HCT116 (cell line): Measurements from ENCODE around the gene GPD2. TPM values are rescaled to one million over a fixed set of nuclear protein-coding genes. Genes with fewer than 3 reads are reported as not detected.

Experiments
- ATAC-seq: fragments of 200-7000 bp; cut with Tn5 transposase; 2 replicates; pipeline ENCODE4 v1.9.1; 2020; ENCODE audit warnings: mild to moderate bottlenecking, moderate library complexity
- BruUV-seq: library from RNA; stranded (reverse); fragments of 400-500 nt; replicated peaks from 2 replicates; lab custom pipeline; 2021; lab: Mats Ljungman, UMichigan
- CTCF ChIA-PET: fragments of 300-600 bp; sonication (Branson Sonifier 250); formaldehyde crosslinking; loops from one replicate; lab custom pipeline; 2021; ENCODE audit warnings: antibody characterized with exemption; lab: Charles Lee
- POLR2A ChIA-PET: fragments of 300-600, 350-600 bp; sonication (Branson Sonifier 250); formaldehyde crosslinking; loops from one replicate; lab custom pipeline; 2021; ENCODE audit warnings: antibody characterized with exemption; lab: Charles Lee
- RAD21 ChIA-PET, 2 experiments: fragments of 300-600 bp; sonication (Branson Sonifier 250); formaldehyde crosslinking; loops; one replicate each; lab custom pipeline; 2023; ENCODE audit warnings: low total read pairs in 2 of 2; ENCODE audit not compliant: uncharacterized antibody in 2 of 2, unreplicated experiment in 2 of 2, low non-redundant PET in 1 of 2; lab: Charles Lee
- DNase-seq: peaks from one replicate; pipeline ENCODE4 v3.0.0-alpha.2; 2010; ENCODE audit warnings: low read depth, low spot score
- H2AFZ ChIP-seq: fragments of 200-600 bp; shearing (Covaris generic), sonication (generic); 2 replicates; pipeline ENCODE4 v1.6.1; 2017; ENCODE audit warnings: low read depth, mixed run types, mixed read lengths, antibody characterized with exemption, low read length; ENCODE audit not compliant: poor library complexity, severe bottlenecking
- H3K27ac ChIP-seq: 2 replicates; pipeline ENCODE4 v1.5.1; 2012; ENCODE audit warnings: low read depth, low read length
- H3K27me3 ChIP-seq: fragments of 200-600 bp; sonication (generic); 2 replicates; pipeline ENCODE4 v1.6.1; 2016; ENCODE audit warnings: mixed run types, low read length, mixed read lengths; ENCODE audit not compliant: insufficient read depth
- H3K36me3 ChIP-seq, 2 experiments: fragments of 200-500 bp in 1 of 2; fragments of 200-600 bp in 1 of 2; sonication (Bioruptor generic) in 1 of 2; sonication (generic) in 1 of 2; 2 replicates each; pipeline versions ENCODE4 v1.5.1 to v1.6.1; 2014 to 2016; ENCODE audit warnings: low read length in 2 of 2, inconsistent platforms in 1 of 2, mixed read lengths in 1 of 2, mixed run types in 1 of 2; ENCODE audit not compliant: insufficient read depth in 2 of 2, control insufficient read depth in 1 of 2
- H3K4me1 ChIP-seq, 2 experiments: fragments of 200-600 bp in 1 of 2; sonication (generic) in 1 of 2; 2 replicates each; pipeline versions ENCODE4 v1.5.1 to v1.6.1; 2012 to 2017; ENCODE audit warnings: low read length in 2 of 2, inconsistent platforms in 1 of 2, mild to moderate bottlenecking in 1 of 2, mixed read lengths in 1 of 2, mixed run types in 1 of 2, moderate library complexity in 1 of 2; ENCODE audit not compliant: insufficient read depth in 2 of 2, control insufficient read depth in 1 of 2
- H3K4me2 ChIP-seq: fragments of 200-600 bp; sonication (generic); 2 replicates; pipeline ENCODE4 v1.6.1; 2017; ENCODE audit warnings: mixed run types, low read length, mixed read lengths
- H3K4me3 ChIP-seq, 2 experiments: fragments of 200-600 bp in 1 of 2; sonication (generic) in 1 of 2; replicated peaks in 1 of 2; 2 replicates each; pipeline ENCODE4 v1.5.1; 2011 to 2016; ENCODE audit warnings: low read length in 2 of 2, control low read depth in 1 of 2, low read depth in 1 of 2, mild to moderate bottlenecking in 1 of 2, mixed read lengths in 1 of 2, mixed run types in 1 of 2
- H3K79me2 ChIP-seq: fragments of 200-600 bp; sonication (generic); 2 replicates; pipeline ENCODE4 v1.6.1; 2017; ENCODE audit warnings: mild to moderate bottlenecking, mixed run types, low read length, moderate library complexity, mixed read lengths; ENCODE audit not compliant: insufficient read depth
- H3K9ac ChIP-seq: fragments of 200-600 bp; sonication (generic); 2 replicates; pipeline ENCODE4 v1.6.1; 2016; ENCODE audit warnings: low read length, mixed read lengths
- H3K9me2 ChIP-seq: fragments of 200-600 bp; sonication (generic), shearing (Covaris generic); 2 replicates; pipeline ENCODE4 v1.6.1; 2017; ENCODE audit warnings: mixed run types, mild to moderate bottlenecking, moderate library complexity; ENCODE audit not compliant: insufficient read depth
- H3K9me3 ChIP-seq, 2 experiments: fragments of 200-500 bp in 1 of 2; fragments of 200-600 bp in 1 of 2; sonication (Bioruptor generic) in 1 of 2; sonication (generic) in 1 of 2; 2 replicates each; pipeline ENCODE4 v1.6.1; 2014 to 2017; ENCODE audit warnings: low read length in 2 of 2, mixed read lengths in 2 of 2, inconsistent platforms in 1 of 2, low read depth in 1 of 2, mild to moderate bottlenecking in 1 of 2, mixed run types in 1 of 2, moderate library complexity in 1 of 2; ENCODE audit not compliant: control insufficient read depth in 1 of 2, insufficient read depth in 1 of 2
- H4K20me1 ChIP-seq: fragments of 200-600 bp; sonication (generic), shearing (Covaris generic); 2 replicates; pipeline ENCODE4 v1.6.1; 2017; ENCODE audit warnings: mixed run types, mild to moderate bottlenecking, moderate library complexity; ENCODE audit not compliant: insufficient read depth
- ELF1 ChIP-seq: IDR thresholded peaks from 2 replicates; pipeline ENCODE4 v1.6.1; 2012; ENCODE audit warnings: low read depth, borderline replicate concordance
- FOSL1 ChIP-seq: IDR thresholded peaks from 2 replicates; pipeline ENCODE4 v1.6.1; 2012; ENCODE audit warnings: low read depth
- MAX ChIP-seq: IDR thresholded peaks from 2 replicates; pipeline ENCODE4 v1.6.1; 2012
- SIN3A ChIP-seq: IDR thresholded peaks from 2 replicates; pipeline ENCODE4 v1.6.1; 2012; ENCODE audit warnings: low read depth
- TCF7L2 ChIP-seq: IDR thresholded peaks from 2 replicates; pipeline ENCODE4 v1.7.0; 2011; ENCODE audit warnings: borderline replicate concordance, inconsistent platforms; ENCODE audit not compliant: insufficient read depth, insufficient read length; ENCODE audit errors: extremely low read depth
- ZNF274 ChIP-seq: fragments of 200-500 bp; sonication (Bioruptor generic); IDR thresholded peaks from 2 replicates; pipeline ENCODE4 v1.6.1; 2014; ENCODE audit warnings: mild to moderate bottlenecking, low read depth, low read length, inconsistent platforms
- intact Hi-C: fragments of 100-400 bp; cut with micrococcal nuclease; formaldehyde crosslinking; loops from 2 replicates; pipeline ENCODE4 v1.10.0; 2022
- total RNA-seq: library from RNA; stranded (reverse); gene quantifications from one replicate; pipeline ENCODE4 v1.2.1, GENCODE V29; 2021; ENCODE audit not compliant: unreplicated experiment

Gene GPD2
- total RNA-seq, 1 experiment from 2014 or later: 80.7 TPM

DNA sequence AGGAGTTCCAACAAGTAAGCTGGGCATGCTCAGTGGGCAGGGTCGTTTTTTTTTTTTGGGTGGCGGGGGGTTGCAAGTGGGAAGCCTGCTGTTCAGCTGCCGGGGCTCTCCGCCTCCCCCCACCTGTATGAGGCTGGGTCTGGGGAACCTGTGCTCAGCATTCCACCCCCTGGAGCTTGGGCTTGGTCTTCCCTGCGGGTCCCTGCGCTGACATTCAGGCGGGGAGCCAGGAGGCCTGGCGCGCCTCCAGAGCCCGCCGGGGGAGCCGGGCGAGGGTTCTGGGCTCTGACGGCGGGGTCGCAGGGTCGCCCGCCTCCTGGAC is 822 bp upstream of the GPD2 start:
- ChIA-PET POLR2A (interaction anchor here (0.7 to 1.1 kb wide), 3 partner anchors 16 to 101 kb away, joined by 4 to 7 read pairs (median 4); no protein-coding TSS in a partner anchor), CTCF (no interaction called here)

DNA sequence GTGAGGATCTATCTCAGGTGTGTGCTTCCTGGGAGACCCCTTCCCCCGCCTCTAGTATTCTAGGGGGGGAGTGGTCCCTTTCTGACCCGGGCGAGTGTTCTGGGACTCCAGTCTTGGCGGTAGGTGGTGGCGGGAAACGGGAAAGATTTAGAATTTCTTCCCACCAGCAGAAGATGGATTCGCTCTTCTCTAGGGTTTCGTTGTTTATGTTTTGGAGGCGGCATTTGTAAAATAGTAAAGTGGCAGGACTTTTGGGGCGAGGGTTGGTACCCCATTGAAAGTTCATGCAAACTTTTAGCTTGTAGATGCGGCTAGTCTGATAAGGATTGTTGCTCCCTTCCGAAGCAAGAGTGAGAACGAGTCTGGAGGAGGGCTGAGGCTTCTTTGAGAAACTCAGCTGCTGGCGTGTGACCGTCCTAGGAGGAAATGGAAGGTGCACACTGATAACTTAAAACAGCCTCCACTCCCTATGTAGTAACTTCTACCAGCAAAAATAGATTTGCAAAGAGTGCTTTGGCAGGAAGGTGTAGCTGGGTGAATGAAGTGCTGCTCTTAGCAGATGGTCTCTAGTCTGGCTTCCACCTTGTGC is 412 bp downstream of the GPD2 start:
- POLR2A ChIA-PET: interaction anchor here (0.8 kb wide), 1 partner anchor 94 kb away, joined by 3 read pairs; no protein-coding TSS in a partner anchor
- Histone ChIP-seq H3K9ac (peak overlapping the region; percentile 85), H3K27me3 (no peaks in the 10 kb centered on the region), H3K36me3 (no peaks in the 10 kb centered on the region), H3K9me3 (no peaks in the 10 kb centered on the region), H3K4me1 (peaks cover 35 to 64% of the 10 kb centered on the region in 2 experiments), H3K9me2 (no peaks in the 10 kb centered on the region), H2AFZ (no peak overlapping the region), H3K4me2 (peak overlapping the region; percentile 85), H3K4me3 (peak overlapping the region; percentile 54 to 77), H3K27ac (peak overlapping the region; percentile 97), H4K20me1 (no peaks in the 10 kb centered on the region), H3K79me2 (peaks cover 52% of the 10 kb centered on the region)
- ATAC-seq: no peak
- RAD21 ChIA-PET: no interaction called here
- intact Hi-C loops: loop anchor here (2.0 kb wide), 1 partner anchor 102 kb away; no protein-coding TSS in a partner anchor
- CTCF ChIA-PET: no interaction called here
- no peak for DNase-seq
- no peak for TF ChIP-seq TCF7L2
- no peak for TF ChIP-seq ELF1
- no peak for TF ChIP-seq FOSL1
- TF ChIP-seq MAX: no peak
- TF ChIP-seq SIN3A: peak; percentile 5; the same call in 1 of the 2 replicates
- BruUV-seq: TSS peak; percentile 74

More for the DNA sequence above, 822 bp upstream of the GPD2 start:
- ATAC-seq (no peak; the same call in 1 of the 2 replicates), DNase-seq (no peak)
- Histone ChIP-seq H3K9ac (peak overlapping the region; percentile 85), H3K79me2 (peaks cover 39% of the 10 kb centered on the region), H3K36me3 (no peaks in the 10 kb centered on the region), H3K27ac (peak overlapping the region; percentile 97), H4K20me1 (no peaks in the 10 kb centered on the region), H3K4me3 (peak overlapping the region; percentile 54 to 77), H3K4me2 (peak overlapping the region; percentile 85), H3K9me3 (no peaks in the 10 kb centered on the region), H3K4me1 (peaks cover 43 to 76% of the 10 kb centered on the region in 2 experiments), H3K9me2 (no peaks in the 10 kb centered on the region), H2AFZ (no peak overlapping the region), H3K27me3 (no peaks in the 10 kb centered on the region)
- intact Hi-C loops: no loop called here
- BruUV-seq: no TSS peak
- RAD21 ChIA-PET: no interaction called here
- TF ChIP-seq ZNF274: no peak
